GM19467 (cell line): ENCODE measurements around the gene PACS2.
"Not testable (repeated sequence)": the region's sequence is repeated elsewhere in the genome, so short reads cannot be mapped to it uniquely, and the experiment has no call there.

ENCODE experiments used
- ATAC-seq: cut with Tn5 transposase; IDR thresholded peaks from one replicate; pipeline ENCODE4 v1.9.1; 2021; ENCODE audit warnings: mild to moderate bottlenecking, moderate library complexity; ENCODE audit not compliant: unreplicated experiment

PACS2 gene

DNA sequence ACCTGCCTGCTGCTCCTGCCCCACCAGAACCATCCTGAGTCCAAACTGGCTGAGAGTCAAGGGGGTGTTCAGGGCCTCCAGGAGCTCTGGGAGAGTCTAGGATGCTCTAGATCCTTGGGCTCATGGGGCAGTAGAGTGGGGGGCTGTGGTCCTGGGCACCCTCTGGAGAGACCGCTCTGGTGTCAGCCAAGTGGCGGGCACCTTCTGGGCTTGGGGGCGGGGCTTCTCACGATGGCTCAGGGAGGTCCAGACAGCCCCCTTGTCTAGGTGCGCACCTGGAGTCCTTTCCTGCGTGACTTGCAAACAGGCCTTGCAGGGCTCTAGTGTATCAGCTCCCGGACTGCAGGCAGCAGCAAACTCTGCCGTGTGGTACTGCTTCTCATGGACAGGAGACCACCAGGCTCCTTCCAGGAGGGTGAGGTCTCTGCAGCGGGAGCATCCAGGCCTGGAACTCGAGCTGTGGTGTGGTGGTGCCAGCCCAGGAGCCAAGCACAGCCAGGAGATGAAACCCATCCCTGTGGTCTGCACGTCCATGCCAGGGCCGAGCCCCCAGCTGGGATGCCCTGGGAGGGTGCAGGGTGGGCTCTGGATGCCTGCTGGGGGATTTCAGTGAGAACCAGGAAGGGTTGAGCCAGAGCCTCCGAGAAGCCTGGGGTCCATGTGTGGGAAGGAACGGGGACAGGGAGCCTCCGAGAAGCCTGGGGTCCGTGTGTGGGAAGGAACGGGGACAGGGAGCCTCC, 15.0 kb downstream of the PACS2 start:
- no peak for ATAC-seq

DNA sequence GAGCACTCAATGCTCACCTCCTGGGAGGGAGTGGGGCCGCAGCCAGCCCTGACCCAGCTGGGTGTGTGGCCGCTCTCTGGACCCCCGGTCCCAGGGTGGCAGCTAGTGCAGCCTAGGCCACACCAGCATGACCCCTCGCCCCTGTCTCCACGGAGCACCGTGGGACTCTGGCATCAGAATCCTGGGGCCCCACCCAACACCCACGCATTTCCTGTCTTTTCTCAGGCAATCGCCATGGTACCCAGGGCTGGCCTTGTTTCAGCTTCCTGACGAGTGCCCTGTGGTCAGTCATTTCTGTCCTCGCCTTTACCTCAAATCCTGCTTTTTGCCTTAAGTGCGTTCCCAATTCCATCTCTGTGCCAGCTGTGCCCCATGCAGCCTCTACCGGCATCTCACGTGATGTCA, 15.9 kb downstream of the PACS2 start:
- no peak for ATAC-seq

DNA sequence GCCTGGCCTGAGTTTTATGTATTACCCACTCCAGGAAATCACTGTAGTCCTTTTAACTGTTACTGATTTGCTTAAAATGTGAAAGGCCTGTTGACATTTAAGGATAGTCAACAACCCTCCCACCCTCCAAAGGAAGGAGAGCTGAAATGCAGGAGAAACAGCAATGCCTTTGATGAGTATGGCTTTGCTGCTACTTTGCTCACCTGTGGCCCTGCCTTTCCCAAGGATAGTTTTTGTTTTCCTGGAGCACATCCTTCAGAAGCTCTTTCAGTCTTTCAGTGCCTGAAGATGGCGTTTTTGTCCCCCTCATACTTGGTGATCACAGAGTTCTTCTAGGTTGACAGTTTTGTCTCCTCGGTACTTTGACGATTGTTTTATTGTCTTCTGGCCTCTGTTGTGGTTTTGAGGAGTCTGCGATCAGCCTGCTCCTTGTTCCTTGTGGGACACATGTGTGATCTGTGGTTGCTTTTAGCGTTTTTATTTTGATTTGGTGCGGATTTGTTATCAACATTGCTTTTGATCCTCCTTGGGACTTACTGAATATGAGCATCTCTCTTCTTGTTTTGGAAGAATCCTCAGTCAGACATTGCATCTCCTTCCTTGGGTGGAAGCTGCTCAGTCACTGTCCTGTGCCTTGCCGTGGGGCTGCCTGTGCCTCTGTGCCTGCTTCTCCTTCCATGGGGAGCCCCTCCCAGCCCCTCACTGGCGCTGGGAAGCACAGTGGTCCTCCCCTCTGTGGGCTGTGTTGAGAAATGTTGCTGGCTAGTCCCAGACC, 17.2 kb downstream of the PACS2 start:
- ATAC-seq = no peak

DNA sequence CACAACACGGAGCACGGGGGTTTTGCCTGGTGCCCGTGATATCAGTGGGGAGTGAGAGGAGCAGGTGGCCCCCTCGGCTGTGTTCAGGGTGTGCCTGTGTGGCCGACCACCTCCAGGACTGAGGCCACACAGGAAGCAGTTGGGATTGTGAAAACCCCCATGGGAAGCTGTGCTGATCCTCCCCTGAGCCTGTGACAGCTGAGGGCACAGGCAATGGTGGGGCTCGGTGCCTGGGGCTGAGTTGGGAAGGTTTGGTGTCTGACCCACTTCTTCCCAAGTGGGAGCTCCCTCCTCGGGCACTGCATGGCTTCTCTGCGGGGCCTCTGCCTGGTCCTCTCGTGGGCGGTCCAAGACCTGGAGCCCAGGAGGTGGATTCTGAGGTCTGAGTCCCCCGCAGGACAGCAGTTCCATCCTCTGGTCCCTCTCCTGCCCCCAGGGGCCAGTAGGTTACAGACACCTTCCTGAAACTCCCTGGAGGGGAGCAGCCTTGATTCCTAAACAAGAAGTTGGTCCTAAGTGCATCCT, 17.9 kb downstream of the PACS2 start:
- no peak for ATAC-seq

DNA sequence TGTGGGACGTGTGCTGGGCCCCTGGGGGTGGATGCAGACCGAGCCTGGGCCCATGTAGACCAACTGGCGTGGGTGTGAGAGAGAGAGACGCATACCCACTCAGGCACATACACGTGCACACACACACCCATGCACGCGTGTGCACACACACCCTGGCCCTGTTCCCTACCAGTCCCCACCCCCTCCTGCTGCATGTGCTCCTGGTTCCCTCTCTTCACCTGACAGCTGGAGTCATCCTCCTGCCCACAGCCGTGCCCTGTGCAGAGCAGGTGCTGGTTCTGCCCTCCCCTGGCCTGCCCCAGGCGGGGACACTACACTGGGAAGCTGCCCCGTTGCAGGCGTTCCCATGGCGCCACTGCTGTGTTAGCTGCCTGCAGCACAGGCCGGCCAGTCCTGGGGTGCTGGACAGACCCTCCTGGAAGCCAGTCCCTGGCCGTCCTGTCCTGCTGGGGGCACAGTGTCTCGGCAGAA, 18.5 kb downstream of the PACS2 start:
- ATAC-seq = no peak

DNA sequence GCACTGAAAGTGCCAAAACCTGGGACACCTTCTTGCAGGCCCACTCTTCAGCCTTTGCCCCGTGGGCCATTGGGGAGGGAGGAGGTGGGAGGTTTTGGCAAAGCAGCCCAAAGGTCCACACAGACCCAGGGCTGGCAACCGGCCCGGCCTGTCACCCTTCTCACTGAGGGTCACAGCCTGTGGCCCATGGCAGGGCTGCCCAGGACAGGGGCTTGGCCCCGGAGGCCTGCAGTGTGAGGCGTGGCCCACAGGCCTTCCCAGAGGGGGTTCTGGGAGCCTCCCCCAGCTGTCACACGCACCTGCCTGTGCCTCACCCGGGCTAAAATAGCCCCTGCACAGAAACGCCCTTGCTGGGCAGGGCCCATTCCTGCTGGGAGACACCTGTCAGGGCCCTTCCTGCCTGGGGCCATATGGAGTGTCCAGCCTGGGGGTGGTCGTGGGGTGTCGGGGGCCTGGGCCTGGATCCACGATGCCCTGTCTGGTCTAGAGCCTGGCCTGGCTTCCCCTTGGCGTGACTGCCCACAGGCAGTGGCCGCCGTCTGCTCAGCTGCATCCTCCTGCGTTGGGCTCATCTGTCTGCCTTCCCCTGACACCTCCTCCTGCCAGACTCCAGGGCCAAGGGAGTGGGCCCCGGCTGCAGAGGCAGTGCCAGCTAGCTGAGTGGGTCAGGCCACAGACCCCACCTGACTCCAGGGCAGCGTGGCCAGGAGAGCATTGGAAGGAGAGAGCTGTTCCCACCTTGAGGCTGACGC, 19.2 kb downstream of the PACS2 start:
- ATAC-seq = no peak

DNA sequence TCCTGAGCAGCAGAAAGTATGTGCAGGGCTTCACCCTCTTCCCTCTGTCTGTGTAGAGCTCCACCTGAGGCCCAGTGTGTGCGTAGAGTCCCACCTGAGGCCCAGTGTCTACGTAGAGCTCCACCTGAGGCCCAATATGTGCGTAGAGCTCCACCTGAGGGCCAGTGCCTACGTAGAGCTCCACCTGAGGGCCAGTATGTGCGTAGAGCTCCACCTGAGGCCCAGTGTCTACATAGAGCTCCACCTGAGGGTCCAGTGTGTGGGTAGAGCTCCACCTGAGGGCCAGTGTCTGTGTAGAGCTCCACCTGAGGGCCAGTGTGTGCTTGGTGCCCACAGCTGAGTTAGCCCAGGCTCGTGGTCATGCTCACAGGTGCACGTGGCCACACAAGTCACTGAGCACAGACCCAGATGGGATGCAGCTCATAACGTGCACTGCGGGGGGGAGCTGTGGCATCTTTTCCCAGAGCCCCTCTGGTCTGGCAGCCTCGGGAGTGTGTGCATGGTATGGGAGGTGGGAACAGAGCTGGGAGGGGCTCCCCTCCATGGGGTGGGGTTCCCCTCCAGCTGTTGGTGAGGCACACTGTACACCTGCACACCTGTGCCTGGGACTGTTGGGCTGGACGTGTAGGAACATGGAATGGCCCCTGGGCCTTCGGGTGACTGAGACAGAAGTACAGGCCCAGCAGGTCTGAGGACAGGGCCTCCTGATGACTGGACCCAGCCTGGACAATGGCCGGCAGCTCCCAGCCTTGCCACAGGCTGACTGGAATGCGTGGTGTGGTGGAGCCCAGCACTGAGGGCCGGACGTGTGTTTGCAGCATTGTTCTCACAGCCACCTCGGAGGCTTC, 20.1 kb downstream of the PACS2 start:
- no peak for ATAC-seq

DNA sequence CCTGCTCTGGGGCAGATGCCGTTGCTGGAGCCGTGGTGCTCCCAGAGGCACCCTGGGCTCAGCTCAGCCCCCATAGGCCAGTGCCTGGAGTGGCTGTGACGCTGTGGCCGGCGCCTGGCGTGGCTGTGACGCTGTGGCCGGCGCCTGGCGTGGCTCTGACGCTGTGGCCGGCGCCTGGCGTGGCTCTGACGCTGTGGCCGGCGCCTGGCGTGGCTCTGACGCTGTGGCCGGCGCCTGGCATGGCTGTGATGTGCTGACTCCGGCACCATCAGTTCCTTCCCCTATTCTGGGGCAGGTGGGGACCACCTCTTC, 20.6 kb downstream of the PACS2 start:
- ATAC-seq = not testable (repeated sequence)

DNA sequence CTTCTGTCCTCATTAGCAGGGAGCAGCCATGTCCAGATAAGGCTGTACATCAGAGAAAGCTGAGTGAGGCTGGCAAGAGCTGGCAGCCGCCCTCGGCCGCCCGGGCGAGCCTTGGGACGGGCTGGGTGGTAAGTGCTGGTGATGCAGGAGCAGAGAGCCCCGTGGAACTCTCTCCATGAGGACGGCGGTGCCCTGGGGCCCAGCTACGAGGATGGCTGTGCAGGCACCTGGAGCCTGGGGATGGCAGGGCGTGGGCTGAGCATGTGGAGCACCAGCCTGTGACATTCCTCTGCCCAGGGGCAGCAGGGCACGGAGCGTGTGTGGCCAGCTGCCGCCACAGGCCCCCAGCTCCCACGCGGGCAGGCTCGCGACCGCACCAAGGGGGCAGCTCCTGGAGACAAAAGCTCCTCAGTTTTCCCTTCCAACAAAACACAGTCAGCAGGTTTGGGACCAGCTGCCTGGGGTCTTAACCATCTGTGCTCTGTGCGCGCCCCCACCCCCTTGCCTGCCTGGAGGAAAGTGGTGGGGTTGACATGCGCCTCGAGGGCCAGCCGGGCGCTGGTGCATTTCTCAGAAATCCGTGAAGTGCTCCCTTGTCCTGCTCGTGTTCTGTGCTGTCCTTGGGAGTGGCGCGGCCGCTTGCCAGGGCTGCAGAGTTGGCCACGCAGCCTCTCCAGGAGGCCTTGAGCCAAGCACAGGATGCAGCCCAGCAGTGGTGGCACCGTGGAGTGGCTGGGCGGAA, 21.4 kb downstream of the PACS2 start:
- ATAC-seq = no peak

DNA sequence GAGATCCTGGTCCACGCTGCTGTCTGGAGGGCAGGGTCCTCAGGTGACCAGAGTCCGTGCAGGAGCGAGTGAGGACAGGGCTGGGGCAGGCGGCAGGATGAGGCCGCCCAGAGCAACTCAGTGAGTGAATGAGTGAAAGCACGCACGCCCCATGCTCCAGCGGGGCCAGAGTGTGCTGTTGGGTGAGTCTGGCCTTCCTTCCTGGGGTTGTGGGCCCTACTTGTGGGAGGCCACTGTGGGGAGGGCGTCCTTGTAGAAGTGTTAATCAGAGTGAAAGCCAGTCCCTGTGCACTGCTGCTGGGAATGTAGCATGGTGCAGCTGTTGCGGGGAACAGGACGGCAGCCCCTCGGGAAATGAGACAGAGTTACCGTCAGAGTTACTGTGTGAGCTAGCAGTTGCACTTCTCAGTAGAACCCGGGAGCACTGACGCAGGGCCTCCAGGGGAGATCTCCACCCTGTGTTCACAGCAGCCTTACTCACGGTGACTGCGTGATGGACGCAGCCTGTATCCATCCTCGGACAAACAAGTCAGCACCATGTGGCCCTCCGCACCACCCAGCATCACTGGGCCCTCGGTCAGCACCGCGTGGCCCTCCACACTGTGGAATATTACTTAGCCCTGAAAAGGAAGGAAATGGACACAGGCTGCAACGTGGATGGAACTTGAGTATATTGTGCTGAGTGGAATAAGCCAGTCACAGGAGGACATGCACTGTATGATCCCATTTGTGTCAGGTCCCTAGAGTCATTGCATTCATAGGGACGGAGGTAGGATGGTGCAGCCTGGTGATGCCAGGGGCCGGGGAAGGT, 22.1 kb downstream of the PACS2 start:
- no peak for ATAC-seq

DNA sequence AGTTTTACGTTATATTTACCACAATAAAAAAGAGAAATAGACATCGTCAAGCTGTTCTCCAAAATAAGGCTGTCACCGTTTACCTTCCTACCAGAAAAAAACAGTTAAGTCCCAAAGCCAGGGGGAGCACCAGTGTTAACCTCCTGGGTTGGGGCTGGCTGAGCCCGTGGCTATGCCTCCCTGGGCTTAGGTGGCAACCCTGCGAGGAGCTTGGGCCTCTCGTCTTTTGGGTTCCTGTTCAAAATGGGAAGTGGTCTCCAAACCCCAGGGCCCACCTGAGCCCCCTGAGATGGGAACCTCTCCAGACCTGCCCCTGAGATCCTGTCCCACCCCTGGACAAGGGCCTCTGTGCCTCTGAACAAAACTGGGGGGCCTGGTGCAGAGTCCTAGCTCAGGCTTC, 22.9 kb downstream of the PACS2 start:
- ATAC-seq = no peak

DNA sequence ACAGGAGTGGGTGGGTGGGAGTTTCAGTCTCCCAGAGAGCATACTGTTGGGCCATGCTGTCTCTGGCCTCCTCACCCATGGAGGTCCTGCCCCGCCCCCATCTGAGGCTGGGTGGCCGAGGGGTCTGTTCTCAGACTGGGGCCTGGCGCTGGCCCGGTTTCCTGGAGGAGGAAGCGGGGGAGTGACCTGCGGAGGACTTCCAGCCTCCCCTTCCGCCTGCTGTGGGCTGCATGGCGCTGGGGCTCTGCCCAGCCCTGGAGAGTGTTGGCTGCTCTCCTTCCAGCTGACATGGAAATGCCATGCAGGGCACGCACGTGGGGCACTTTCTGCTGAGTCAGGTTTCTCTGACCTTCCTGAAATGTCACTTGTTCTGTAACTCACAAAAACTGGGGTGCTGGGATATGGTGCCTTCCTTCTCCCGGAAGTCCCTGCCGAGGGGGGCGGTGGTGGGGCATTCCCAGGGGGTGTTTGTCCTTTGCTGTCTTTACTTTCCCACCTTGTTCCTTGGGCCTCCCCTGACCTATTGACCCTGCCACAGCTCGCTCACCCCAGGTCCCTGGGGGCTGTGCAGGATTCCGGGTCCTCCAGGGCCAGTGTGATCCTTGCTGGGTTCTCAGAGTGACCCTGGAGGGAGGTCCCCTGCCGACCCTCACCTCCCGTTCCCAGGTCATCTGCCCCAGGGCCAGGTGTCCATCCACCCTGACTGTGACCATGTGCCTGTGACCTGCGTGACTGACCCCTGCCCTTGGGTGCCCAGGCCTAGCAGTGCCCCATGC, 23.6 kb downstream of the PACS2 start:
- no peak for ATAC-seq

DNA sequence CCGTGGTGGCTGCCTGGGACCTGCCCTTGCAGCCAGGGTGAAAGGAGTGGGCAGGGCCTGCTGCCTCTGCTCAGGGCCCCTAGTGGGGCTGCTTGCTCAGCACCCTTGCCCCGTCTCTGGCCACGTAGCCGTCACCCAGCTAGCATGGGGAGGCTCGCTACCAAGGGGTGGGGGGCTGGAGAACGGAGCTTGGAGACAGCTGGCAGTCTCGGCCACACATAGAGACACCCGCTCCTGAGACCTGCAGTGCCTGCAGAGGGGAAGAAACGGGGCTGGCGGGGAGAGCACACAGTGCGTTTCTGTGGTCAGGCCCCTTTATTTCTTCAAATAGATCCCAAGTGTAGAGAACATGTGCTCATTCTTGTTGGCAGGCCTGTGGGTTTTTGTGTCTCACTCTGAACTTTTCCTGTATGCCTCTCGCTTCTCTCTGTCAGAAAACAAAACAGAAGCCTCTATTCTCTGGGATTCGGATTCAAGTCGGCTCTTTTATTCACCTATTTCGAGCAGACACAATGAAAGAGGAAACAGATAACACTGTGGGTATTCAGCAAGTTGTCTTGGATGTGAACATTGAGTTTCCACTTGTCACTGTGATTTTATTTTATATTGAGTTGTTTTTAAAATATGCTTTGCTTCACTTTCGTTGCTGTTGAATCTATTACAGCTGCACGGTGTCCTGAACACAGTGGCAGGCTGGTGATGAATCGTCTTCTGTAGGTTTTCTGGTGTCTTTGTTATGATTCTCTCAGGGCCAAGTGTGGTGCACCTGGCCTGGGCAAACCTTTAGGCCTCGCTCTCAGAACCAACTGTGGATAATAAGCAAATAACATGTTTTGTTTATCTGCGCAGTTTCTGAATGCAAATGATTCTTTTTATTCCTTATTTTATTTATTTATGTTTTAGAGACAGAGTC, 26.5 kb downstream of the PACS2 start:
- no peak for ATAC-seq

DNA sequence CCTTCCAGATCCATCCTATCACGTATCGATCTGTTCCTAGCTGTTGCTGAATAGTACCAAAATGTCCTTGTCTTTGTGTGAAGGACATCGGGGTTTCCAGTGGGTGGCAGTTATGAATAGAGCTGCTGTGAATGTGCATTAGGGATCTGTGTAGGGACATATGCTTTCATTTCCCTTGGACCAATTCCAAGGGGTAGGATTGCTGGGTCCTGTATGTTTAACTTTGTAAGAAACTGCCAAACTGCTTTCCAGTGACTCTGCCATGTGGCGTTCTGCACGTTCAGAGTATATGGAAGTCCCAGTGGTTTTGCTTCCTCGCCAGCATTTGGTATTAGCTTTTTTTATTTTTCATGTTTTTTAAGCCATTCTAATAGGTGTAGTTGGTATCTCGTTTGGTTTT, 28.6 kb downstream of the PACS2 start:
- no peak for ATAC-seq

DNA sequence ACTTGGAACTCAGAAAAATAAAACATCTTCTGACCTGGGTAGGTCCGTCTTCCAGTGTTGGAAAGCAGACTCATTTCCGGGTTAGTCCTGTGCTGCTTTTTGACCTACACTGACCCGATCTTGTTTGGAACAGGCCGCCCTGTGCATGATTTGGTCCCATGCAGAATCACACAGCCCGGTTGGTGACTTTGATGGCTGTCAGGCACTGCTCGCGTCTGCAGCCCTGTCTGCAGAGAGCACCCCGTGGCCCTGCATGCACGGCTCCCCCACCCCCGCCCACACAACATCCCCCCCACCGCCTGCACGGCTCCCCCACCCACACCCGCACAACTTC, 31.6 kb downstream of the PACS2 start:
- no peak for ATAC-seq

DNA sequence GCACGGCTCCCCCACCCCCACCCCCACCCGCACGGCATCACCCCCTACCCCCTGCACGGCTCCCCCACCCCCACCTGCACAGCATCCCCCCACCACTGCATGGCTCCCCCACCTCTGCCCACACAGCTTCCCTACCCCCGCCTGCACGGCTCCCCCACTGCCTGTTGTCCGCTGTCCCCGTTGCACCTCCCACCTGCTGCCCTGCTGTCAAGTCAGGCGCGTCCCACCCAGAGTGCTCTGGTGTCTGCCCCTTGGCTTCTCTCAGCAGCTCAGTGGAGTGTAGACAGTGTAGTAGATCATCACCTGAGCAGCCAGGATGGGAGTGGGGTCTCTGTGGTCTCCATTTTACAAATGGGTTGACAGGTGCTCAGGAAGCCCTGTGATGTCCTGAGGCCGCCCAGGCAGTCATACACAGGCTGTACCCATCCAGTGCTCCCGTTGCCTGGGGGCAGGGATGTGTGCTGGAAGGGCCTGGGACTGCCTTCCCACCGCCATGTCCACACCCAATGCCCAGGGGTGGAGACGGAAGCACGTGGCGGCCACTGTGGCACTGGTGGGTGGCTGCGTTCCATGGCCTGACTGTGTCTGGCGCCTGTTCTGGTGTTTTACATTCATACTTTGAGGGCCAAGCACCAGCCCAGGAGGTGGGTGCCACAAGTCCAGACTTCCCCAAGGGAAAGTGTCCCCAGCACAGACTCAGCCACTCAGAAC, 32.5 kb downstream of the PACS2 start:
- ATAC-seq = no peak

DNA sequence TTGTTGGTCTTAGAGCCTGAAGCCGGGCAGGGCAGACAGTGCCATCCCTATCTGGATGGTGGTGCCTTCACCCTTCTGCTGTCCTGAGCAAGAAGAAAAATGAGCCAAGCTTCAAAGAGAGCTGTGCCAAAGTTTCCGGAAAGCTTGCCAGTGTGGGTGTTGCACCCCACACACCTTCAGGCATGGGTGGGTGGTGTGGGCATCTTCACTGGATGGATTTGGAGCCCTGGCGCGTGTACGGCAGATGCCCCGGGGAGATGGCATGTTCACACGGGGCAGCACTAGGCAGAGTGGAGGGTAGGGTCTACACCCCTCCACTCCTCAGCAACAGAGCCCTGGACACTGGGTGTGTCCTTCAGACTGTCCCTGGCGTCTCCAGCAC, 33.0 kb downstream of the PACS2 start:
- no peak for ATAC-seq
